Endothelial cell of umbilical vein (primary cell): ENCODE data around the gene PNPLA5. TPM values are rescaled to one million over a fixed set of nuclear protein-coding genes. Genes with fewer than 3 reads are reported as not detected.

Experiments used
- BruUV-seq: library from RNA; stranded (reverse); fragments of 400-500 nt; replicated peaks from 2 replicates; lab custom pipeline; 2021; lab: Mats Ljungman, UMichigan
- CTCF ChIA-PET: fragments of 300-600, 350-600 bp; sonication (Branson Sonifier 250); formaldehyde crosslinking; loops from one replicate; lab custom pipeline; 2021; ENCODE audit warnings: antibody characterized with exemption, inconsistent platforms; lab: Charles Lee
- POLR2A ChIA-PET: fragments of 300-600, 350-600 bp; sonication (Branson Sonifier 250); formaldehyde crosslinking; loops from one replicate; lab custom pipeline; 2021; ENCODE audit warnings: antibody characterized with exemption, inconsistent platforms; lab: Charles Lee
- DNase-seq: peaks from one replicate; pipeline ENCODE4 v3.0.0-alpha.2; 2011; ENCODE audit warnings: low read depth, low spot score
- FAIRE-seq: peaks from 2 replicates; lab custom pipeline; 2011; peaks lifted over from hg19 to GRCh38; lab: Jason Lieb, UNC
- H2AFZ ChIP-seq: 2 replicates; pipeline ENCODE4 v1.6.0; 2012; ENCODE audit warnings: low read depth, low read length, control low read depth, inconsistent platforms
- H3K27ac ChIP-seq: 2 replicates; pipeline ENCODE4 v1.5.1; 2011; ENCODE audit warnings: low read depth, mild to moderate bottlenecking, control low read depth, low read length, moderate library complexity; ENCODE audit not compliant: insufficient read depth
- H3K27me3 ChIP-seq, 2 experiments: 2 replicates each; pipeline versions ENCODE4 v1.6.0 to v1.6.1; 2011; ENCODE audit warnings: low read length in 2 of 2, mixed read lengths in 1 of 2; ENCODE audit not compliant: control insufficient read depth in 2 of 2, insufficient read depth in 2 of 2
- H3K36me3 ChIP-seq, 2 experiments: 2 replicates in 1 of 2; 3 replicates in 1 of 2; pipeline ENCODE4 v1.5.1; 2011; ENCODE audit warnings: low read length in 2 of 2, mild to moderate bottlenecking in 1 of 2, moderate library complexity in 1 of 2; ENCODE audit not compliant: control insufficient read depth in 2 of 2, insufficient read depth in 2 of 2; ENCODE audit errors: extremely low read depth in 1 of 2
- H3K4me1 ChIP-seq: 3 replicates; pipeline ENCODE4 v1.5.1; 2011; ENCODE audit warnings: mild to moderate bottlenecking, low read length; ENCODE audit not compliant: control insufficient read depth, insufficient read depth; ENCODE audit errors: extremely low read depth
- H3K4me2 ChIP-seq: 2 replicates; pipeline ENCODE4 v1.6.1; 2011; ENCODE audit warnings: low read length, control low read depth, mixed read lengths; ENCODE audit not compliant: insufficient read depth
- H3K4me3 ChIP-seq, 3 experiments: fragments of 200-600 bp in 1 of 3; sonication (generic), shearing (Covaris generic) in 1 of 3; replicated peaks in 1 of 3; 2 replicates each; pipeline ENCODE4 v1.5.1; 2011 to 2016; ENCODE audit warnings: control low read depth in 3 of 3, low read length in 3 of 3, mild to moderate bottlenecking in 2 of 3, inconsistent platforms in 1 of 3, low read depth in 1 of 3, moderate library complexity in 1 of 3; ENCODE audit not compliant: insufficient read depth in 1 of 3
- H3K79me2 ChIP-seq: 2 replicates; pipeline ENCODE4 v1.6.0; 2012; ENCODE audit warnings: low read length, inconsistent platforms; ENCODE audit not compliant: control insufficient read depth, insufficient read depth
- H3K9ac ChIP-seq: replicated peaks from 2 replicates; pipeline ENCODE3; 2011; ENCODE audit warnings: low read length, control low read depth; ENCODE audit not compliant: insufficient read depth; ENCODE audit errors: extremely low read depth
- H3K9me1 ChIP-seq: replicated peaks from 3 replicates; pipeline ENCODE4 v1.6.0; 2011; ENCODE audit warnings: mild to moderate bottlenecking, low read length; ENCODE audit not compliant: control insufficient read depth, insufficient read depth; ENCODE audit errors: extremely low read depth
- H3K9me3 ChIP-seq: replicated peaks from 2 replicates; pipeline ENCODE4 v1.5.1; 2012; ENCODE audit warnings: low read length, inconsistent platforms; ENCODE audit not compliant: control insufficient read depth, insufficient read depth
- H4K20me1 ChIP-seq: replicated peaks from 2 replicates; pipeline ENCODE3; 2011; ENCODE audit warnings: mild to moderate bottlenecking, low read length; ENCODE audit not compliant: control insufficient read depth, insufficient read depth; ENCODE audit errors: extremely low read depth
- CTCF ChIP-seq, 2 donors: IDR thresholded peaks; 1 replicate in 1 of 2; 2 replicates in 1 of 2; pipeline ENCODE4 v1.5.1; 2011; ENCODE audit warnings: low read length in 2 of 2, mild to moderate bottlenecking in 2 of 2, moderate library complexity in 2 of 2, control low read depth in 1 of 2, inconsistent platforms in 1 of 2, low read depth in 1 of 2; ENCODE audit not compliant: insufficient read depth in 1 of 2; ENCODE audit errors: extremely low read depth in 1 of 2
- EZH2 ChIP-seq: IDR thresholded peaks from 2 replicates; pipeline ENCODE4 v1.6.1; 2012; ENCODE audit warnings: borderline replicate concordance, low read depth, mild to moderate bottlenecking, moderate library complexity, low read length, inconsistent platforms; ENCODE audit not compliant: severe bottlenecking
- FOS ChIP-seq: IDR thresholded peaks from 2 replicates; pipeline ENCODE4 v1.6.1; 2011; ENCODE audit warnings: mild to moderate bottlenecking, low read length, moderate library complexity, borderline replicate concordance; ENCODE audit not compliant: insufficient read depth
- GATA2 ChIP-seq: IDR thresholded peaks from 2 replicates; pipeline ENCODE4 v1.7.0; 2011; ENCODE audit warnings: low read depth, mild to moderate bottlenecking, moderate library complexity, mixed read lengths, low read length; ENCODE audit not compliant: insufficient read length, insufficient read depth
- JUN ChIP-seq: IDR thresholded peaks from 2 replicates; pipeline ENCODE4 v1.6.1; 2011; ENCODE audit warnings: borderline replicate concordance, low read depth; ENCODE audit not compliant: insufficient read length, insufficient read depth
- MAX ChIP-seq: IDR thresholded peaks from 2 replicates; pipeline ENCODE4 v1.6.1; 2011; ENCODE audit not compliant: insufficient read depth, insufficient read length
- MYC ChIP-seq: IDR thresholded peaks from one replicate; pipeline ENCODE4 v1.6.1; 2011; ENCODE audit warnings: mild to moderate bottlenecking, low read depth, low read length
- POLR2A ChIP-seq: IDR thresholded peaks from 2 replicates; pipeline ENCODE4 v1.6.1; 2012; ENCODE audit warnings: low read depth, mild to moderate bottlenecking, control low read depth, low read length
- POLR2AphosphoS5 ChIP-seq: IDR thresholded peaks from 2 replicates; pipeline ENCODE4 v1.6.1; 2012; ENCODE audit warnings: low read depth, mild to moderate bottlenecking, control low read depth, low read length, moderate library complexity; ENCODE audit not compliant: insufficient read depth
- dilution Hi-C: fragments of 300-500 bp; cut with MboI; formaldehyde crosslinking; loops from one replicate; pipeline ENCODE4 v1.15.0; 2019; ENCODE audit warnings: low sequenced_read_pairs; ENCODE audit not compliant: extremely low pct_ligation_motif_present
- intact Hi-C: fragments of 100-400 bp; cut with micrococcal nuclease; formaldehyde crosslinking; loops from one replicate; pipeline ENCODE4 v1.10.0; 2022
- polyA plus RNA-seq, 4 experiments: library from polyadenylated mRNA; depleted of rRNA in 3 of 4; stranded (reverse) in 3 of 4; unstranded in 1 of 4; fragments of >200 nt; gene quantifications; 2 replicates each; pipeline versions ENCODE4 v1.2.1 to v1.2.3, GENCODE V29; 2011 to 2012; ENCODE audit warnings: missing spikeins in 1 of 4
- total RNA-seq: library from RNA; stranded (reverse); gene quantifications from 2 replicates; pipeline ENCODE4 v1.2.3, GENCODE V29; 2021

PNPLA5 gene
- total and polyA plus RNA-seq, 2 donors (not counting 3 experiments of a cell fraction or from before 2014, with no cell fraction given) = not detected

- FAIRE-seq = no peak
- H3K27ac ChIP-seq = no peak overlapping the region
Observed at GRCh38 chr22:43832393-43833265, 59.2 kb downstream of the PNPLA5 start.

GRCh38 chr22:43831561-43832392 lies 60.0 kb downstream of the PNPLA5 start:
- dilution Hi-C loops = no loop called here
- no peak overlapping the region for H2AFZ ChIP-seq
- CTCF ChIA-PET = no interaction called here

More at GRCh38 chr22:43832393-43833265, 59.2 kb downstream of the PNPLA5 start:
- no peaks in the 10 kb centered on the region for H4K20me1 ChIP-seq
- dilution Hi-C loops (no loop called here), intact Hi-C loops (no loop called here)
- no peaks in the 10 kb centered on the region for H3K36me3 ChIP-seq
- no peak for DNase-seq
- ChIA-PET CTCF (no interaction called here), POLR2A (no interaction called here)
- H3K79me2 ChIP-seq = no peaks in the 10 kb centered on the region
- no peak overlapping the region for H3K4me3 ChIP-seq
- H3K9me1 ChIP-seq = no peaks in the 10 kb centered on the region
- BruUV-seq = no TSS peak
- no peak overlapping the region for H3K9ac ChIP-seq
- H3K4me2 ChIP-seq = no peak overlapping the region
- no peaks in the 10 kb centered on the region for H3K4me1 ChIP-seq
- no peak for TF ChIP-seq JUN
- no peaks in the 10 kb centered on the region for H3K9me3 ChIP-seq
- no peak overlapping the region for H2AFZ ChIP-seq
- no peaks in the 10 kb centered on the region for H3K27me3 ChIP-seq

More at GRCh38 chr22:43831561-43832392, 60.0 kb downstream of the PNPLA5 start:
- Histone ChIP-seq H3K4me3 (no peak overlapping the region), H3K4me1 (no peaks in the 10 kb centered on the region), H3K4me2 (no peak overlapping the region), H3K79me2 (no peaks in the 10 kb centered on the region), H3K9me3 (no peaks in the 10 kb centered on the region), H4K20me1 (no peaks in the 10 kb centered on the region), H3K9me1 (no peaks in the 10 kb centered on the region), H3K36me3 (no peaks in the 10 kb centered on the region), H3K27ac (no peak overlapping the region), H3K9ac (no peak overlapping the region), H3K27me3 (no peaks in the 10 kb centered on the region)
- FAIRE-seq (no peak), DNase-seq (no peak)
- TF ChIP-seq EZH2 (no peak), CTCF (IDR thresholded peaks at IDR 0.05; ENCODE audit: extremely low read depth in 1 of 2, insufficient read depth in 1 of 2, low read depth in 1 of 2, low read length in 2 of 2) (no peak), FOS (no peak), POLR2A (no peak), MAX (no peak), JUN (no peak), MYC (no peak), POLR2AphosphoS5 (no peak), GATA2 (no peak)
- POLR2A ChIA-PET = interaction anchor here (0.6 kb wide), 1 partner anchor 17 kb away, joined by 5 read pairs; no protein-coding TSS in a partner anchor
- BruUV-seq = no TSS peak
- intact Hi-C loops = no loop called here
